ENCODE data around the gene ZNF652. TPM values are rescaled to one million over a fixed set of nuclear protein-coding genes. Genes with fewer than 3 reads are reported as not detected.

Gene ZNF652
- polyA plus RNA-seq, 1 of the 3 experiments (the other 2 are of a cell fraction): 5.1 TPM

GRCh38 chr17:49280918-49281317 lies 81.1 kb downstream of the ZNF652 start:
- no peak overlapping the region for H3K9ac ChIP-seq
- no peaks in the 10 kb centered on the region for H3K27me3 ChIP-seq (ENCODE audit: insufficient read depth)
- H3K4me2 ChIP-seq: no peak overlapping the region
- H2AFZ ChIP-seq (ENCODE audit: low read depth): no peak overlapping the region
- TF ChIP-seq, protein P1, sequence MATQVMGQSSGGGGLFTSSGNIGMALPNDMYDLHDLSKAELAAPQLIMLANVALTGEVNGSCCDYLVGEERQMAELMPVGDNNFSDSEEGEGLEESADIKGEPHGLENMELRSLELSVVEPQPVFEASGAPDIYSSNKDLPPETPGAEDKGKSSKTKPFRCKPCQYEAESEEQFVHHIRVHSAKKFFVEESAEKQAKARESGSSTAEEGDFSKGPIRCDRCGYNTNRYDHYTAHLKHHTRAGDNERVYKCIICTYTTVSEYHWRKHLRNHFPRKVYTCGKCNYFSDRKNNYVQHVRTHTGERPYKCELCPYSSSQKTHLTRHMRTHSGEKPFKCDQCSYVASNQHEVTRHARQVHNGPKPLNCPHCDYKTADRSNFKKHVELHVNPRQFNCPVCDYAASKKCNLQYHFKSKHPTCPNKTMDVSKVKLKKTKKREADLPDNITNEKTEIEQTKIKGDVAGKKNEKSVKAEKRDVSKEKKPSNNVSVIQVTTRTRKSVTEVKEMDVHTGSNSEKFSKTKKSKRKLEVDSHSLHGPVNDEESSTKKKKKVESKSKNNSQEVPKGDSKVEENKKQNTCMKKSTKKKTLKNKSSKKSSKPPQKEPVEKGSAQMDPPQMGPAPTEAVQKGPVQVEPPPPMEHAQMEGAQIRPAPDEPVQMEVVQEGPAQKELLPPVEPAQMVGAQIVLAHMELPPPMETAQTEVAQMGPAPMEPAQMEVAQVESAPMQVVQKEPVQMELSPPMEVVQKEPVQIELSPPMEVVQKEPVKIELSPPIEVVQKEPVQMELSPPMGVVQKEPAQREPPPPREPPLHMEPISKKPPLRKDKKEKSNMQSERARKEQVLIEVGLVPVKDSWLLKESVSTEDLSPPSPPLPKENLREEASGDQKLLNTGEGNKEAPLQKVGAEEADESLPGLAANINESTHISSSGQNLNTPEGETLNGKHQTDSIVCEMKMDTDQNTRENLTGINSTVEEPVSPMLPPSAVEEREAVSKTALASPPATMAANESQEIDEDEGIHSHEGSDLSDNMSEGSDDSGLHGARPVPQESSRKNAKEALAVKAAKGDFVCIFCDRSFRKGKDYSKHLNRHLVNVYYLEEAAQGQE (IDR thresholded peaks at IDR 0.05; ENCODE audit: low read depth, low read length): no peak
- TF ChIP-seq NFIC (IDR thresholded peaks at IDR 0.05; ENCODE audit: borderline replicate concordance) (no peak), USF1 (IDR thresholded peaks at IDR 0.05; ENCODE audit: borderline replicate concordance, low read depth) (no peak), EP300 (IDR thresholded peaks at IDR 0.05; ENCODE audit: borderline replicate concordance in 1 of 2, low read depth in 1 of 2, low read length in 1 of 2) (no peak), SIN3A (IDR thresholded peaks at IDR 0.05; ENCODE audit: borderline replicate concordance, low read depth, low read length) (no peak), FOXM1 (IDR thresholded peaks at IDR 0.05; ENCODE audit: low read depth) (no peak), RAD21 (IDR thresholded peaks at IDR 0.05; ENCODE audit: low read length) (no peak), YY1 (IDR thresholded peaks at IDR 0.05; ENCODE audit: low read depth) (no peak), SMC3 (IDR thresholded peaks at IDR 0.05; ENCODE audit: low read depth, low read length) (no peak), RXRA (IDR thresholded peaks at IDR 0.05; ENCODE audit: borderline replicate concordance, low read depth) (no peak), FOSL2 (IDR thresholded peaks at IDR 0.05; ENCODE audit: borderline replicate concordance, low read depth) (no peak), RFX5 (IDR thresholded peaks at IDR 0.05; ENCODE audit: low read length) (no peak), TAF1 (IDR thresholded peaks at IDR 0.05; ENCODE audit: borderline replicate concordance, low read depth, low read length) (no peak), TEAD4 (IDR thresholded peaks at IDR 0.05; ENCODE audit: borderline replicate concordance, insufficient read depth) (no peak), POLR2AphosphoS5 (IDR thresholded peaks at IDR 0.05; ENCODE audit: low read depth, low read length) (no peak), TCF12 (IDR thresholded peaks at IDR 0.05) (no peak), JUND (IDR thresholded peaks at IDR 0.05) (no peak)
- TF ChIP-seq, protein P2, sequence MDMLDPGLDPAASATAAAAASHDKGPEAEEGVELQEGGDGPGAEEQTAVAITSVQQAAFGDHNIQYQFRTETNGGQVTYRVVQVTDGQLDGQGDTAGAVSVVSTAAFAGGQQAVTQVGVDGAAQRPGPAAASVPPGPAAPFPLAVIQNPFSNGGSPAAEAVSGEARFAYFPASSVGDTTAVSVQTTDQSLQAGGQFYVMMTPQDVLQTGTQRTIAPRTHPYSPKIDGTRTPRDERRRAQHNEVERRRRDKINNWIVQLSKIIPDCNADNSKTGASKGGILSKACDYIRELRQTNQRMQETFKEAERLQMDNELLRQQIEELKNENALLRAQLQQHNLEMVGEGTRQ (IDR thresholded peaks at IDR 0.05; ENCODE audit: borderline replicate concordance, low read depth, low read length): no peak
- TF ChIP-seq, protein P3, sequence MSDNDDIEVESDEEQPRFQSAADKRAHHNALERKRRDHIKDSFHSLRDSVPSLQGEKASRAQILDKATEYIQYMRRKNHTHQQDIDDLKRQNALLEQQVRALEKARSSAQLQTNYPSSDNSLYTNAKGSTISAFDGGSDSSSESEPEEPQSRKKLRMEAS (IDR thresholded peaks at IDR 0.05; ENCODE audit: low read depth): no peak
- TF ChIP-seq, protein P4, sequence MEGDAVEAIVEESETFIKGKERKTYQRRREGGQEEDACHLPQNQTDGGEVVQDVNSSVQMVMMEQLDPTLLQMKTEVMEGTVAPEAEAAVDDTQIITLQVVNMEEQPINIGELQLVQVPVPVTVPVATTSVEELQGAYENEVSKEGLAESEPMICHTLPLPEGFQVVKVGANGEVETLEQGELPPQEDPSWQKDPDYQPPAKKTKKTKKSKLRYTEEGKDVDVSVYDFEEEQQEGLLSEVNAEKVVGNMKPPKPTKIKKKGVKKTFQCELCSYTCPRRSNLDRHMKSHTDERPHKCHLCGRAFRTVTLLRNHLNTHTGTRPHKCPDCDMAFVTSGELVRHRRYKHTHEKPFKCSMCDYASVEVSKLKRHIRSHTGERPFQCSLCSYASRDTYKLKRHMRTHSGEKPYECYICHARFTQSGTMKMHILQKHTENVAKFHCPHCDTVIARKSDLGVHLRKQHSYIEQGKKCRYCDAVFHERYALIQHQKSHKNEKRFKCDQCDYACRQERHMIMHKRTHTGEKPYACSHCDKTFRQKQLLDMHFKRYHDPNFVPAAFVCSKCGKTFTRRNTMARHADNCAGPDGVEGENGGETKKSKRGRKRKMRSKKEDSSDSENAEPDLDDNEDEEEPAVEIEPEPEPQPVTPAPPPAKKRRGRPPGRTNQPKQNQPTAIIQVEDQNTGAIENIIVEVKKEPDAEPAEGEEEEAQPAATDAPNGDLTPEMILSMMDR (IDR thresholded peaks at IDR 0.05): no peak
- POLR2A ChIA-PET: interaction anchor here (0.6 kb wide), 1 partner anchor 1399 kb away, joined by 3 read pairs; no protein-coding TSS in a partner anchor
- CTCF ChIA-PET: interaction anchor here (0.7 to 1.1 kb wide), 2 partner anchors 10 to 53 kb away, joined by 3 read pairs; no protein-coding TSS in a partner anchor
- H3K4me3 ChIP-seq (ENCODE audit: low read depth in 2 of 2, low read length in 1 of 2): no peak overlapping the region
- 77% methylated on average over 4 of the region's 4 CpGs for WGBS (ENCODE audit: low lambda C conversion rate)
- 0 out of 2 replicates have a peak, but pooled peaks cover 5% of the 10 kb centered on the region for H3K9me3 ChIP-seq
- no peak overlapping the region for H3K27ac ChIP-seq (ENCODE audit: low read depth in 2 of 2, low read length in 1 of 2)
- H3K9me2 ChIP-seq: no peaks in the 10 kb centered on the region
- no peaks in the 10 kb centered on the region for H3K79me2 ChIP-seq (ENCODE audit: insufficient read depth)
- H4K20me1 ChIP-seq (ENCODE audit: insufficient read depth): no peaks in the 10 kb centered on the region
- no peaks in the 10 kb centered on the region for H3K36me3 ChIP-seq (replicated peaks in 1 of 2; ENCODE audit: control insufficient read depth in 1 of 2, insufficient read depth in 2 of 2, low read length in 1 of 2)
- H3F3A ChIP-seq (replicated peaks; ENCODE audit: insufficient read depth): no peaks in the 10 kb centered on the region
- H3K4me1 ChIP-seq (ENCODE audit: control insufficient read depth in 1 of 2, insufficient read depth in 2 of 2, low read depth in 1 of 2, low read length in 1 of 2): no peaks in the 10 kb centered on the region
- DNase-seq: no peak
